ENCODE measurements around the gene CCDC192. TPM values are rescaled to one million over a fixed set of nuclear protein-coding genes. Genes with fewer than 3 reads are reported as not detected.
"Not testable (repeated sequence)": the region's sequence is repeated elsewhere in the genome, so short reads cannot be mapped to it uniquely, and the experiment has no call there.

Gene CCDC192
- total RNA-seq, 1 donor from 2014 or later, result not detected

GRCh38 chr5:127741412-127741811, 38.2 kb downstream of the CCDC192 start:
- TF ChIP-seq, protein P1, sequence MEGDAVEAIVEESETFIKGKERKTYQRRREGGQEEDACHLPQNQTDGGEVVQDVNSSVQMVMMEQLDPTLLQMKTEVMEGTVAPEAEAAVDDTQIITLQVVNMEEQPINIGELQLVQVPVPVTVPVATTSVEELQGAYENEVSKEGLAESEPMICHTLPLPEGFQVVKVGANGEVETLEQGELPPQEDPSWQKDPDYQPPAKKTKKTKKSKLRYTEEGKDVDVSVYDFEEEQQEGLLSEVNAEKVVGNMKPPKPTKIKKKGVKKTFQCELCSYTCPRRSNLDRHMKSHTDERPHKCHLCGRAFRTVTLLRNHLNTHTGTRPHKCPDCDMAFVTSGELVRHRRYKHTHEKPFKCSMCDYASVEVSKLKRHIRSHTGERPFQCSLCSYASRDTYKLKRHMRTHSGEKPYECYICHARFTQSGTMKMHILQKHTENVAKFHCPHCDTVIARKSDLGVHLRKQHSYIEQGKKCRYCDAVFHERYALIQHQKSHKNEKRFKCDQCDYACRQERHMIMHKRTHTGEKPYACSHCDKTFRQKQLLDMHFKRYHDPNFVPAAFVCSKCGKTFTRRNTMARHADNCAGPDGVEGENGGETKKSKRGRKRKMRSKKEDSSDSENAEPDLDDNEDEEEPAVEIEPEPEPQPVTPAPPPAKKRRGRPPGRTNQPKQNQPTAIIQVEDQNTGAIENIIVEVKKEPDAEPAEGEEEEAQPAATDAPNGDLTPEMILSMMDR (IDR thresholded peaks at IDR 0.05; ENCODE audit: borderline replicate concordance), result no peak
- Histone ChIP-seq H3K27ac (replicated peaks) (no peak overlapping the region), H3K27me3 (ENCODE audit: low read depth) (no peaks in the 10 kb centered on the region), H3K4me3 (no peak overlapping the region), H3K36me3 (no peaks in the 10 kb centered on the region), H3K9me3 (replicated peaks) (no peaks in the 10 kb centered on the region), H3K4me1 (no peaks in the 10 kb centered on the region)
- intact Hi-C loops (cut with micrococcal nuclease), result loop anchor here (10.0 kb wide), 1 partner anchor 177 kb away; no protein-coding TSS in a partner anchor
- DNase-seq, result no peak

DNA sequence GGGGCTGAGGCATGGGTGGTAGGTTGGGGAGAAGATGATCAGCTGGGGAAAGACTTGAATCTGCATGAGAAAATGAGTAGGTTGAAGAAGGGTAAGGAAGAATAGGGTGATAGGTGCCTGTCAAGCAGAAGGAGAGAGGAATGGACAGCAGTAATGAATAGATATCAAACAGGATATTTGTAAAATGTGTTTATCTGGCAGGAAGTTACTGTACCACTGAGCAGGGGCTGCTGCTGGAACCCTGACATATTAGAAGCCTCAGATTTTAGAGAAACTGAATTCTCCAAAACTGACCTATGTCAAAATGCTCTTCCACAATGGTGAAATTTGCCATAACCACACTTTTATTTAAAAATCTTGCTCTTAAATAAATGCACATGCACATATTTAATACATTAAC, 41.0 kb downstream of the CCDC192 start:
- Histone ChIP-seq H3K36me3 (no peaks in the 10 kb centered on the region), H3K4me3 (no peak overlapping the region), H3K4me1 (no peaks in the 10 kb centered on the region), H3K27me3 (ENCODE audit: low read depth) (no peaks in the 10 kb centered on the region), H3K9me3 (replicated peaks) (no peaks in the 10 kb centered on the region), H3K27ac (replicated peaks) (no peak overlapping the region)
- TF ChIP-seq, protein P1 (IDR thresholded peaks at IDR 0.05; ENCODE audit: borderline replicate concordance), result no peak
- intact Hi-C loops (cut with micrococcal nuclease), result loop anchor here (10.0 kb wide), 1 partner anchor 179 kb away; no protein-coding TSS in a partner anchor
- no peak for DNase-seq

DNA sequence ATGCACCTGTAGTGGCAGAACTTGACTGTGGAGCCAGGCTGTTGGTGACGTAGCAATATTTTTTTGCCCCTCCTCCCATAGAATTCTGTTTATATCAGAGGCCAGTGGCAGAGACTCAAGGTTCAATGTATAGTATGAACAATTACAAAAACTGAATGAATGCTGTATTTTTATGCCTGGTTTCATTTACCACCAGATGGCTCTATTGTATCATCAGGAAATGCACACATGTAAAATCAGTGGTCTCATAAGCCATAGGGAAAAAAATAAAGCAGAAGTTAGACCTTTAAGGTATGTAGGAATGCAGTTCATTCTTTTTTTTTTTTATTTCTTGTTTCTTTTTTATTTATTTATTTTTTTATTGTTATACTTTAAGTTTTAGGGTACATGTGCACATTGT, 43.6 kb downstream of the CCDC192 start:
- H3K27ac ChIP-seq (replicated peaks), result no peak overlapping the region
- no peaks in the 10 kb centered on the region for H3K36me3 ChIP-seq
- H3K4me3 ChIP-seq, result no peak overlapping the region
- TF ChIP-seq, protein P1 (IDR thresholded peaks at IDR 0.05; ENCODE audit: borderline replicate concordance), result peak; percentile 62
- no peaks in the 10 kb centered on the region for H3K9me3 ChIP-seq (replicated peaks)
- intact Hi-C loops (cut with micrococcal nuclease), result loop anchor here (10.0 kb wide), 1 partner anchor 182 kb away; no protein-coding TSS in a partner anchor
- no peaks in the 10 kb centered on the region for H3K4me1 ChIP-seq
- no peaks in the 10 kb centered on the region for H3K27me3 ChIP-seq (ENCODE audit: low read depth)
- no peak for DNase-seq

- not testable (repeated sequence) for H3K27ac ChIP-seq (replicated peaks); H3K9me3 ChIP-seq (replicated peaks); DNase-seq; H3K36me3 ChIP-seq; H3K4me3 ChIP-seq; H3K4me1 ChIP-seq; H3K27me3 ChIP-seq (ENCODE audit: low read depth)
- intact Hi-C loops (cut with micrococcal nuclease), result loop anchor here (10.0 kb wide), 1 partner anchor 442 kb away; no protein-coding TSS in a partner anchor
These were observed 49.5 kb downstream of the CCDC192 start for GRCh38 chr5:127752503-127753265.

- H3K36me3 ChIP-seq, result no peaks in the 10 kb centered on the region
- TF ChIP-seq, protein P1 (IDR thresholded peaks at IDR 0.05; ENCODE audit: borderline replicate concordance), result no peak
- H3K9me3 ChIP-seq (replicated peaks), result no peaks in the 10 kb centered on the region
- no peak overlapping the region for H3K4me3 ChIP-seq
- H3K4me1 ChIP-seq, result no peaks in the 10 kb centered on the region
- intact Hi-C loops (cut with micrococcal nuclease), result loop anchor here (10.0 kb wide), 1 partner anchor 441 kb away; no protein-coding TSS in a partner anchor
- no peak overlapping the region for H3K27ac ChIP-seq (replicated peaks)
- DNase-seq, result no peak
- H3K27me3 ChIP-seq (ENCODE audit: low read depth), result no peaks in the 10 kb centered on the region
These were observed 51.1 kb downstream of the CCDC192 start for GRCh38 chr5:127754259-127754658.

DNA sequence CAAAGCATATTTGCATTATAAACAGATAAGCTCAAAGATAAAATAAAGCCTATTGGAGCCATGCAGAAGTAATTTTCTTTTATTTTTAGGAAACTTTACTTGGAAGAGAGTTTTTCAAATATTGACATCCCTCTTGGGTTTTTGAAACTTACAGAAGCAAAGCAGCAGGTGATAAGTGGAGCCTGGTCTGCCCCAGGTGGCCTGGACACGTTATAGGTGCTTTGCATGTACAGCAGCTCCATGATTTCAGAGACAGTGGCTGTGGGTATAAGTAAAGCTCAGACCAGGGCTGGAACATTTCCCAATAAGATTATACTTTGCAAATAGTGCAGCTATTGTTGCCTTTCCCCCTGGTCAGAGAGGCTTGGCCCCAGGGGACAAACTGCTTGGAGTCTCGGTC, 51.5 kb downstream of the CCDC192 start:
- TF ChIP-seq, protein P1 (IDR thresholded peaks at IDR 0.05; ENCODE audit: borderline replicate concordance), result no peak
- Histone ChIP-seq H3K9me3 (replicated peaks) (no peaks in the 10 kb centered on the region), H3K36me3 (no peaks in the 10 kb centered on the region), H3K4me3 (no peak overlapping the region), H3K27ac (replicated peaks) (no peak overlapping the region), H3K4me1 (no peaks in the 10 kb centered on the region), H3K27me3 (ENCODE audit: low read depth) (no peaks in the 10 kb centered on the region)
- intact Hi-C loops (cut with micrococcal nuclease), result loop anchor here (10.0 kb wide), 1 partner anchor 440 kb away; no protein-coding TSS in a partner anchor
- no peak for DNase-seq
